ENCODE results near the gene PDE6C.

The PDE6C gene

DNA sequence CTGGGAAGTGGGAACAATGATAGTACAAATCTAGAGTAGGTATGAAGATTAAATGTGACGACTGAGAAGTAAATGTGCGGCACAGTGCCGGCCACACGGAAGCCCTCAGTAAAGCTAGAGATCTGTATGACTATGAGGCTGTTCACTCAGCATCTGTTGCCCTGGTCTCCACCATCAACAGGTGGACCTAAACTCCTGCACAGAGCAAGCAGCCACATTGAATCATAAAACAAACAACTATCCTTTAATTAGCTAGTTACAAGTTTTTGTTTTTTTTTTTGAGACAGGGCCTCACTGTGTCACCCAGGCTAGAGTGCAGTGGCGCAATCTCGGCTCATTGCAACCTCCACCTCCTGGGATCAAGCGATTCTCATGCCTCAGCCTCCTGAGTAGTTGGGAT lies 27.9 kb upstream of the PDE6C start:
- DNase-seq (ENCODE audit: extremely low read depth, low read depth), result no peak
- TF ChIP-seq, protein P1, sequence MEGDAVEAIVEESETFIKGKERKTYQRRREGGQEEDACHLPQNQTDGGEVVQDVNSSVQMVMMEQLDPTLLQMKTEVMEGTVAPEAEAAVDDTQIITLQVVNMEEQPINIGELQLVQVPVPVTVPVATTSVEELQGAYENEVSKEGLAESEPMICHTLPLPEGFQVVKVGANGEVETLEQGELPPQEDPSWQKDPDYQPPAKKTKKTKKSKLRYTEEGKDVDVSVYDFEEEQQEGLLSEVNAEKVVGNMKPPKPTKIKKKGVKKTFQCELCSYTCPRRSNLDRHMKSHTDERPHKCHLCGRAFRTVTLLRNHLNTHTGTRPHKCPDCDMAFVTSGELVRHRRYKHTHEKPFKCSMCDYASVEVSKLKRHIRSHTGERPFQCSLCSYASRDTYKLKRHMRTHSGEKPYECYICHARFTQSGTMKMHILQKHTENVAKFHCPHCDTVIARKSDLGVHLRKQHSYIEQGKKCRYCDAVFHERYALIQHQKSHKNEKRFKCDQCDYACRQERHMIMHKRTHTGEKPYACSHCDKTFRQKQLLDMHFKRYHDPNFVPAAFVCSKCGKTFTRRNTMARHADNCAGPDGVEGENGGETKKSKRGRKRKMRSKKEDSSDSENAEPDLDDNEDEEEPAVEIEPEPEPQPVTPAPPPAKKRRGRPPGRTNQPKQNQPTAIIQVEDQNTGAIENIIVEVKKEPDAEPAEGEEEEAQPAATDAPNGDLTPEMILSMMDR (IDR thresholded peaks at IDR 0.05; ENCODE audit: low read depth, low read length), result no peak

DNA sequence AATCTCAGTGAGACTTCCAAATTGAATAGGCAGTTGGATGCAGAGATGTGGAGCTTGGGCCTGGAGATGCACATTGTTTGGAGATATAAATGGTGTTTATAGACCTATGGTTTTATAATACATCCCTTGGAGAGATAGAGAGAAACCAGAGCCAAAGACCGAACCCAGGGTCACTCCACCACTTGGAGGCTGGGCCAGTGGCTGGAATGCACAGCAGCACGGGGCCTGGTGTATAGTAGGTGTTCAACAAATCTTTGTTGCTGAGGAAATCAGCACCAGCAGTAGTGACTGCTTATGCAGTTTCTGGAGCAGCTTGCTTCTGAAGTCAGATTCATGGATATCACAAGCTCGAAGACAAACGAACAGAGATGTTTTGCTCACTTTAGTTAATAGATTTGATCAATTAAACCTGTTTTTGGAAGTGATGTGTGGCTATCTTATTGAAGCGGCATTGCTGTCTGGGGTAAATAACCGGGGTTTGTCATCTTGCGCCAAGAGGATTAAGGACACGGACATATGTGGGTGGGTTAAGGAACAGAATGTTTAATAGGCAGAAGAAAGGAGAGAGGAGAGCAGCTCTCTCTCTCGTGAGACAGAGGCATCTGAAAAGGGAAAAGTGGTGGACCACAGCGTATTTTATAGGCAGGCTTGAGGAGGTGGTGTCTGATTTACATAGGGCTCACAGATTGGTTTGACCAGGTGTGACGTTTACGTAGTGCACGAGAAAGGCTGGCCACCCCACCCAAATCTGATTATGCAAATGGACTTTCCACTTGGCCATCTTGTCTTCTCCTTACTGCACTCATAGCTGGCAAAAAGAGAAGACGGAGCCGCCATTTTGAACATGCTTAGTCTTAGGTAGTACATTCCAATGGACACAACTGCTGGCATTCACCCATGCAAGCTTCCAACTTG lies 22.4 kb upstream of the PDE6C start:
- TF ChIP-seq, protein P1 (IDR thresholded peaks at IDR 0.05; ENCODE audit: low read depth, low read length), result no peak
- DNase-seq (ENCODE audit: extremely low read depth, low read depth), result no peak

- TF ChIP-seq, protein P1 (IDR thresholded peaks at IDR 0.05; ENCODE audit: low read depth, low read length), result no peak
- DNase-seq (ENCODE audit: extremely low read depth, low read depth), result no peak
Measured at GRCh38 chr10:93590638-93591037, 21.7 kb upstream of the PDE6C start.

- TF ChIP-seq, protein P1 (IDR thresholded peaks at IDR 0.05; ENCODE audit: low read depth, low read length), result no peak
- DNase-seq (ENCODE audit: extremely low read depth, low read depth), result no peak
Measured at GRCh38 chr10:93591065-93591808, 21.1 kb upstream of the PDE6C start.

DNA sequence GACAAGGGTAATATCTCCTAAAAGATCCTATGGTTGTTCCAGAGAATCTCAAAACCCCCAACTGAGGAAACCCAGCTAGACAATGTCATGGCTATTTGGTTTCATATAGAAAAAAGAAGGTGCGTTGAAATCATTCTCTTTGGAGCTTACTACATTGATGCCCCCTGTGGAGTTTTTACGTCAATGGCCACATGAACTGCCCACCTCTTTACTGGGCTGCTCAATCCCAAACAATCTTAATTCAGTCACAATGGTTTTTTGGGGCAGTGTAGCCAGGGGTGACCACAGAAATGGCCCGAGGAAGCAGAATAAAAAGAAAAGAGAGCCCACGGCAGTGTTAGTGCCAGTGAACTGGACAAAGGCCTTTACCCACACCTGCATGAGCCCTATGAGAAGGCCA lies 19.1 kb upstream of the PDE6C start:
- TF ChIP-seq, protein P1 (IDR thresholded peaks at IDR 0.05; ENCODE audit: low read depth, low read length), result no peak
- DNase-seq (ENCODE audit: extremely low read depth, low read depth), result no peak

GRCh38 chr10:93593749-93594148 lies 18.6 kb upstream of the PDE6C start:
- TF ChIP-seq, protein P1 (IDR thresholded peaks at IDR 0.05; ENCODE audit: low read depth, low read length), result no peak
- DNase-seq (ENCODE audit: extremely low read depth, low read depth), result no peak

- TF ChIP-seq, protein P1 (IDR thresholded peaks at IDR 0.05; ENCODE audit: low read depth, low read length), result no peak
- no peak for DNase-seq (ENCODE audit: extremely low read depth, low read depth)
Measured at GRCh38 chr10:93594518-93594917, 17.8 kb upstream of the PDE6C start.
